PFSK-1 (cell line): Measurements from ENCODE around the gene CTBP1.
A peak's percentile ranks its signal among the peaks of the same experiment; 100 is the strongest.

Experiments
- FOXP2 ChIP-seq: optimal IDR thresholded peaks from 2 replicates; pipeline ENCODE3; 2011; ENCODE audit warnings: borderline replicate concordance, control low read depth, inconsistent platforms; ENCODE audit not compliant: insufficient read depth; ENCODE audit errors: extremely low read length, extremely low read depth
- POLR2AphosphoS5 ChIP-seq: IDR thresholded peaks from 2 replicates; pipeline ENCODE4 v1.6.1; 2012; ENCODE audit warnings: low read depth, mild to moderate bottlenecking, control low read depth, low read length, moderate library complexity
- REST ChIP-seq, 2 experiments: IDR thresholded peaks; 2 replicates each; pipeline versions ENCODE4 v1.6.1 to v1.8.0; 2011 to 2012; ENCODE audit warnings: low read depth in 2 of 2, low read length in 2 of 2, control low read depth in 1 of 2, inconsistent platforms in 1 of 2, mild to moderate bottlenecking in 1 of 2, moderate library complexity in 1 of 2; ENCODE audit not compliant: insufficient read depth in 1 of 2
- SIN3A ChIP-seq: IDR thresholded peaks from 2 replicates; pipeline ENCODE4 v1.6.1; 2012; ENCODE audit warnings: mild to moderate bottlenecking, low read length, moderate library complexity, borderline replicate concordance; ENCODE audit not compliant: insufficient read depth
- TAF1 ChIP-seq: IDR thresholded peaks from 2 replicates; pipeline ENCODE4 v1.6.1; 2012; ENCODE audit warnings: low read length, control low read depth, borderline replicate concordance; ENCODE audit not compliant: insufficient read depth

Gene CTBP1

GRCh38 chr4:1249731-1250526 is 999 bp upstream of the CTBP1 start:
- TF ChIP-seq FOXP2 (no peak), REST (IDR thresholded peaks at IDR 0.05; ENCODE audit: insufficient read depth in 1 of 2, low read depth in 2 of 2, low read length in 2 of 2) (no peak), SIN3A (no peak), POLR2AphosphoS5 (no peak), TAF1 (no peak)

- TF ChIP-seq SIN3A (no peak), POLR2AphosphoS5 (peak; percentile 42; the same call in 1 of the 2 replicates), REST (IDR thresholded peaks at IDR 0.05; ENCODE audit: insufficient read depth in 1 of 2, low read depth in 2 of 2, low read length in 2 of 2) (0 out of 4 replicates have a peak, but pooled peaks of 1 of the 2 experiments have one; percentile 42), TAF1 (no peak), FOXP2 (no peak)
Observed at GRCh38 chr4:1249148-1249730, 309 bp upstream of the CTBP1 start.

GRCh38 chr4:1247864-1248244 is 1.1 kb downstream of the CTBP1 start:
- no peak for TF ChIP-seq SIN3A
- TF ChIP-seq TAF1 = no peak

- TF ChIP-seq TAF1 (no peak), SIN3A (0 out of 2 replicates have a peak, but pooled peaks have one; percentile 18)
Observed at GRCh38 chr4:1246901-1247863, 1.7 kb downstream of the CTBP1 start.

- TF ChIP-seq REST (IDR thresholded peaks at IDR 0.05; ENCODE audit: insufficient read depth in 1 of 2, low read depth in 2 of 2, low read length in 2 of 2) = no peak
- no peak for TF ChIP-seq SIN3A
- TF ChIP-seq FOXP2 = no peak
- TF ChIP-seq POLR2AphosphoS5 = no peak
- no peak for TF ChIP-seq TAF1
Observed at GRCh38 chr4:1246111-1246881, 2.6 kb downstream of the CTBP1 start.
